Astrocyte (in vitro differentiated cells and primary cell): ENCODE results near the gene ATIC. TPM values are rescaled to one million over a fixed set of nuclear protein-coding genes. Genes with fewer than 3 reads are reported as not detected.

Source experiments
- DNase-seq: peaks from one replicate; pipeline ENCODE4 v3.0.0-alpha.2; 2010; ENCODE audit warnings: low read depth
- FAIRE-seq: peaks from 2 replicates; lab custom pipeline; 2011; peaks lifted over from hg19 to GRCh38; lab: Jason Lieb, UNC
- H2AFZ ChIP-seq: 2 replicates; pipeline ENCODE4 v1.6.0; 2012; ENCODE audit warnings: low read depth, low read length, inconsistent platforms
- H3K27ac ChIP-seq: 2 replicates; pipeline ENCODE4 v1.5.1; 2011; ENCODE audit warnings: low read depth, low read length, inconsistent platforms
- H3K27me3 ChIP-seq: 2 replicates; pipeline ENCODE4 v1.6.0; 2011; ENCODE audit warnings: low read length, inconsistent platforms; ENCODE audit not compliant: insufficient read depth
- H3K36me3 ChIP-seq: 2 replicates; pipeline ENCODE4 v1.5.1; 2011; ENCODE audit warnings: low read length, inconsistent platforms; ENCODE audit not compliant: insufficient read depth
- H3K4me1 ChIP-seq: 2 replicates; pipeline ENCODE4 v1.5.1; 2011; ENCODE audit warnings: low read length, inconsistent platforms; ENCODE audit not compliant: insufficient read depth
- H3K4me2 ChIP-seq: 2 replicates; pipeline ENCODE4 v1.6.0; 2012; ENCODE audit warnings: low read length, inconsistent platforms
- H3K4me3 ChIP-seq: 2 replicates; pipeline ENCODE4 v1.5.1; 2011; ENCODE audit warnings: low read depth, mild to moderate bottlenecking, low read length, inconsistent platforms; ENCODE audit not compliant: insufficient read depth
- H3K79me2 ChIP-seq: 2 replicates; pipeline ENCODE4 v1.6.0; 2012; ENCODE audit warnings: mild to moderate bottlenecking, low read length, inconsistent platforms; ENCODE audit not compliant: insufficient read depth
- H3K9ac ChIP-seq: 2 replicates; pipeline ENCODE4 v1.6.0; 2012; ENCODE audit warnings: mild to moderate bottlenecking, low read length, inconsistent platforms
- H3K9me3 ChIP-seq: 2 replicates; pipeline ENCODE4 v1.5.1; 2012; ENCODE audit warnings: low read depth, mild to moderate bottlenecking, low read length, inconsistent platforms; ENCODE audit not compliant: insufficient read depth
- H4K20me1 ChIP-seq: 2 replicates; pipeline ENCODE4 v1.6.0; 2012; ENCODE audit warnings: low read length, inconsistent platforms; ENCODE audit not compliant: insufficient read depth
- H3K27ac Mint-ChIP-seq: one replicate; pipeline ENCODE4 v1.8.0; 2021; ENCODE audit warnings: mild to moderate bottlenecking, mixed read lengths; ENCODE audit not compliant: unreplicated experiment
- H3K27me3 Mint-ChIP-seq: one replicate; pipeline ENCODE4 v1.8.0; 2021; ENCODE audit warnings: low read depth, mixed read lengths; ENCODE audit not compliant: unreplicated experiment
- H3K36me3 Mint-ChIP-seq: one replicate; pipeline ENCODE4 v1.8.0; 2021; ENCODE audit warnings: low read depth, mixed read lengths; ENCODE audit not compliant: unreplicated experiment
- H3K4me1 Mint-ChIP-seq: one replicate; pipeline ENCODE4 v1.8.0; 2021; ENCODE audit warnings: low read depth, mixed read lengths; ENCODE audit not compliant: unreplicated experiment
- H3K4me3 Mint-ChIP-seq: one replicate; pipeline ENCODE4 v1.8.0; 2021; ENCODE audit warnings: mild to moderate bottlenecking, moderate library complexity, mixed read lengths; ENCODE audit not compliant: unreplicated experiment
- H3K9me3 Mint-ChIP-seq: one replicate; pipeline ENCODE4 v1.8.0; 2021; ENCODE audit warnings: mild to moderate bottlenecking, mixed read lengths; ENCODE audit not compliant: unreplicated experiment
- CTCF ChIP-seq: IDR thresholded peaks from 2 replicates; pipeline ENCODE4 v1.5.1; 2011; ENCODE audit warnings: low read depth, mild to moderate bottlenecking, inconsistent platforms, low read length, moderate library complexity; ENCODE audit not compliant: insufficient read depth
- EZH2 ChIP-seq: IDR thresholded peaks from 2 replicates; pipeline ENCODE4 v1.6.1; 2012; ENCODE audit warnings: mild to moderate bottlenecking, low read length, inconsistent platforms; ENCODE audit not compliant: insufficient read depth
- total RNA-seq: library from RNA; stranded (reverse); gene quantifications from 2 replicates; pipeline ENCODE4 v1.2.1, GENCODE V29; 2021

The ATIC gene
- total RNA-seq, 1 donor from 2014 or later, result 61.1 TPM

DNA sequence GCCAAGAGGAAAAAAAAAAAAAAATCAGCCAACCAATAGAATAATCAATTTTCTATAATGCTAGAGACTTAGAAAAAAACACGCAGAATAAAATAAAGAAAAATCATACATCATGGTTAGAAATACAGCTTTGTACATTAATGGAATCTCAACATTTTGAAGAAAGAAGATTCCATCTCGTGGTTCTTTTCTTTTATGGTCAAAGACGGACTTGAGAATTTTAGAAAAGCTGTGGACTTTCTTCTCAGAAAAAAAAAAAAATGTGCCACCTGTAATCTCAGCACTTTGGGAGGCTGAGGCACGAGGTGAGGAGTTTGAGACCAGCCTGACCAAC, 41.8 kb upstream of the ATIC start:
- Histone ChIP-seq H2AFZ (no peak overlapping the region), H3K79me2 (no peaks in the 10 kb centered on the region), H3K9me3 (no peaks in the 10 kb centered on the region), H4K20me1 (no peaks in the 10 kb centered on the region), H3K9ac (no peak overlapping the region), H3K4me2 (no peak overlapping the region), H3K27me3 (no peaks in the 10 kb centered on the region), H3K4me3 (no peak overlapping the region), H3K27ac (no peak overlapping the region), H3K36me3 (no peaks in the 10 kb centered on the region), H3K4me1 (no peaks in the 10 kb centered on the region)
- no peak for FAIRE-seq
- H3K36me3 Mint-ChIP-seq, result no peaks in the 10 kb centered on the region
- no peak for DNase-seq
- no peaks in the 10 kb centered on the region for H3K27me3 Mint-ChIP-seq
- no peak overlapping the region for H3K27ac Mint-ChIP-seq
- H3K4me3 Mint-ChIP-seq, result no peak overlapping the region
- TF ChIP-seq CTCF (no peak), EZH2 (no peak)
- H3K9me3 Mint-ChIP-seq, result peaks cover 2% of the 10 kb centered on the region
- H3K4me1 Mint-ChIP-seq, result no peaks in the 10 kb centered on the region

DNA sequence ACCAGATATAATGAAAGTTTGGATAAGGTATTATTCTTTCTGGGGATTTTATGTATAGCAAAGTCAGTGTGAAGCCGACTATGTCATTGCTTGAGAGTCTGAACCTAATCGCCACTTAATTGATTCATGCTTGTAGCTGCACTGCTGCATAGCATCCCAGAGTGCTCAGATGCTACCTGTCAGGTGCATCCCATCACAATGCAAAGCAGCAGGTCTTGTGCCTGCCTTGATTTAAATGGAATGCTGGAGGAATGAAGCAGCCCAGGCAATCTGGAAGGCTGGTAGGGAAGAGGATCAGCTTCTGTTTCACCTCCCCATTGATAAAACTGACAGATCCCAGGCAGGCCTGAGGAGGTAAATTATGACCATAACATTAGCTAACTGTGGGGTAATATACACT, 40.4 kb upstream of the ATIC start:
- FAIRE-seq, result no peak
- no peak overlapping the region for H3K4me2 ChIP-seq
- TF ChIP-seq CTCF, result no peak
- no peak for TF ChIP-seq EZH2

DNA sequence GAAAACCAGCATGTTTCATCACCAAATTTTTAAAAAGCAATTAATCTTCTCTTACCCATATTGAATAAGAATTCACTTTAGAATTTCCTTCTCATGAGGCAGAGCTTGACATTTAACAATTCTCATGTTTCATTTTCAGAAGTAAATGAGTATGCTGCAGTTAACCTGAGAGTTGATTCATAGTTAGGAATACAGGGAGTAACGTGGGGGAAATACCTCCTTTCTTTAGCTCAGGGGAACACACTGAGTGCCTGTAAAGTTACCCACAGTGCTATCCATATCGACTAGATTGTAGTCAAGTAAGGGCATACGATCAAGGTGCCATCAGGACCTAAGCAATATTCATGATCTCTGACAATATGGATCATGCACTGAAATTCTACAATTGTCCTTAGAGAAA, 38.9 kb upstream of the ATIC start:
- no peak overlapping the region for H3K27ac Mint-ChIP-seq
- H3K27me3 Mint-ChIP-seq, result no peaks in the 10 kb centered on the region
- no peak overlapping the region for H2AFZ ChIP-seq

More for the DNA sequence above, 40.4 kb upstream of the ATIC start:
- Mint-ChIP-seq H3K27me3 (no peaks in the 10 kb centered on the region), H3K36me3 (no peaks in the 10 kb centered on the region), H3K4me1 (no peaks in the 10 kb centered on the region), H3K9me3 (peaks cover 2% of the 10 kb centered on the region), H3K27ac (no peak overlapping the region), H3K4me3 (no peak overlapping the region)
- Histone ChIP-seq H4K20me1 (no peaks in the 10 kb centered on the region), H3K4me1 (no peaks in the 10 kb centered on the region), H3K4me3 (no peak overlapping the region), H2AFZ (no peak overlapping the region), H3K9me3 (no peaks in the 10 kb centered on the region), H3K36me3 (no peaks in the 10 kb centered on the region), H3K27ac (no peak overlapping the region), H3K9ac (no peak overlapping the region), H3K27me3 (no peaks in the 10 kb centered on the region), H3K79me2 (no peaks in the 10 kb centered on the region)
- DNase-seq, result no peak

More for the DNA sequence above, 38.9 kb upstream of the ATIC start:
- FAIRE-seq, result no peak
- no peaks in the 10 kb centered on the region for H3K36me3 Mint-ChIP-seq
- Histone ChIP-seq H3K4me2 (no peak overlapping the region), H3K27ac (no peak overlapping the region), H3K4me1 (no peaks in the 10 kb centered on the region), H3K79me2 (no peaks in the 10 kb centered on the region), H3K4me3 (no peak overlapping the region), H3K9ac (no peak overlapping the region), H3K9me3 (no peaks in the 10 kb centered on the region), H3K36me3 (no peaks in the 10 kb centered on the region), H4K20me1 (no peaks in the 10 kb centered on the region), H3K27me3 (no peaks in the 10 kb centered on the region)
- DNase-seq, result no peak
- H3K4me3 Mint-ChIP-seq, result no peak overlapping the region
- H3K9me3 Mint-ChIP-seq, result no peaks in the 10 kb centered on the region
- TF ChIP-seq EZH2 (no peak), CTCF (no peak)
- H3K4me1 Mint-ChIP-seq, result no peaks in the 10 kb centered on the region
